ENCODE results near the gene C5orf34.
"Not testable (repeated sequence)": the region's sequence is repeated elsewhere in the genome, so short reads cannot be mapped to it uniquely, and the experiment has no call there.

GRCh38 chr5:43556607-43556856, 41.6 kb upstream of the C5orf34 start:
- TF ChIP-seq CTCF (IDR thresholded peaks at IDR 0.05; ENCODE audit: insufficient read depth, low read length, poor library complexity, severe bottlenecking); EZH2phosphoT487 (conservative IDR thresholded peaks at IDR 0.05; ENCODE audit: low read length): not testable (repeated sequence)
